OCI-LY1 (cell line): Measurements from ENCODE around the gene EHBP1L1.
A peak's percentile ranks its signal among the peaks of the same experiment; 100 is the strongest.

Experiments used
- H2AFZ ChIP-seq: fragments of 200-600 bp; sonication (generic), shearing (Covaris generic); 2 replicates; pipeline ENCODE4 v1.6.0; 2014; ENCODE audit warnings: antibody characterized with exemption, mild to moderate bottlenecking, low read length
- H3F3A ChIP-seq: fragments of 200-600 bp; sonication (generic), shearing (Covaris generic); 2 replicates; pipeline ENCODE4 v1.6.0; 2014; ENCODE audit warnings: mild to moderate bottlenecking, antibody characterized with exemption, low read length, moderate library complexity; ENCODE audit not compliant: insufficient read depth
- H3K27ac ChIP-seq: fragments of 200-600 bp; sonication (generic); 2 replicates; pipeline ENCODE4 v1.5.1; 2014; ENCODE audit warnings: low read length, mixed run types, mild to moderate bottlenecking, low read depth; ENCODE audit not compliant: poor library complexity, severe bottlenecking
- H3K27me3 ChIP-seq: fragments of 200-600 bp; sonication (generic); 2 replicates; pipeline ENCODE4 v1.6.0; 2014; ENCODE audit warnings: antibody characterized with exemption, mild to moderate bottlenecking, low read length, moderate library complexity; ENCODE audit not compliant: insufficient read depth
- H3K36me3 ChIP-seq: fragments of 200-600 bp; sonication (generic); 2 replicates; pipeline ENCODE4 v1.6.1; 2014; ENCODE audit warnings: mild to moderate bottlenecking, antibody characterized with exemption, low read length, moderate library complexity, mixed read lengths; ENCODE audit not compliant: insufficient read depth
- H3K4me1 ChIP-seq: fragments of 200-600 bp; sonication (generic); 2 replicates; pipeline ENCODE4 v1.5.1; 2014; ENCODE audit warnings: mild to moderate bottlenecking, low read length, moderate library complexity; ENCODE audit not compliant: insufficient read depth, severe bottlenecking
- H3K4me2 ChIP-seq: fragments of 200-600 bp; sonication (generic), shearing (Covaris generic); 2 replicates; pipeline ENCODE4 v1.6.1; 2014; ENCODE audit warnings: low read length
- H3K4me3 ChIP-seq: fragments of 200-600 bp; sonication (generic); 2 replicates; pipeline ENCODE4 v1.5.1; 2014; ENCODE audit warnings: low read length, low read depth, mild to moderate bottlenecking, mixed read lengths; ENCODE audit not compliant: poor library complexity, severe bottlenecking
- H3K79me2 ChIP-seq: fragments of 200-600 bp; shearing (Covaris generic); 2 replicates; pipeline ENCODE4 v1.6.1; 2016; ENCODE audit warnings: mixed run types, low read length, mixed read lengths; ENCODE audit not compliant: insufficient read depth
- H3K9ac ChIP-seq: fragments of 200-600 bp; sonication (generic), shearing (Covaris generic); 2 replicates; pipeline ENCODE4 v1.6.1; 2014; ENCODE audit warnings: mild to moderate bottlenecking, low read length, mixed read lengths
- H3K9me2 ChIP-seq: fragments of 200-600 bp; sonication (generic), shearing (Covaris generic); 2 replicates; pipeline ENCODE4 v1.6.1; 2014; ENCODE audit warnings: low read depth, mild to moderate bottlenecking, low read length, mixed read lengths
- H3K9me3 ChIP-seq: fragments of 200-600 bp; shearing (Covaris generic); 2 replicates; pipeline ENCODE4 v1.6.1; 2014; ENCODE audit warnings: low read length, mixed read lengths
- H4K20me1 ChIP-seq: fragments of 200-600 bp; sonication (generic), shearing (Covaris generic); 2 replicates; pipeline ENCODE4 v1.6.0; 2016; ENCODE audit warnings: mild to moderate bottlenecking, low read length; ENCODE audit not compliant: insufficient read depth
- EZH2 ChIP-seq: fragments of 200-600 bp; sonication (generic), shearing (Covaris generic); IDR thresholded peaks from 2 replicates; pipeline ENCODE4 v1.8.0; 2017; ENCODE audit warnings: borderline replicate concordance, mixed run types, mild to moderate bottlenecking, antibody characterized with exemption, low read length, moderate library complexity, mixed read lengths
- TF ChIP-seq, protein P1 (sequence below): fragments of 200-600 bp; sonication (generic), shearing (Covaris generic); IDR thresholded peaks from 2 replicates; pipeline ENCODE4 v1.5.1; 2017; ENCODE audit warnings: mild to moderate bottlenecking, antibody characterized with exemption, low read length, moderate library complexity, mixed read lengths

EHBP1L1 gene

GRCh38 chr11:65557280-65558001, 18.4 kb upstream of the EHBP1L1 start:
- no peak overlapping the region for H3K9ac ChIP-seq

DNA sequence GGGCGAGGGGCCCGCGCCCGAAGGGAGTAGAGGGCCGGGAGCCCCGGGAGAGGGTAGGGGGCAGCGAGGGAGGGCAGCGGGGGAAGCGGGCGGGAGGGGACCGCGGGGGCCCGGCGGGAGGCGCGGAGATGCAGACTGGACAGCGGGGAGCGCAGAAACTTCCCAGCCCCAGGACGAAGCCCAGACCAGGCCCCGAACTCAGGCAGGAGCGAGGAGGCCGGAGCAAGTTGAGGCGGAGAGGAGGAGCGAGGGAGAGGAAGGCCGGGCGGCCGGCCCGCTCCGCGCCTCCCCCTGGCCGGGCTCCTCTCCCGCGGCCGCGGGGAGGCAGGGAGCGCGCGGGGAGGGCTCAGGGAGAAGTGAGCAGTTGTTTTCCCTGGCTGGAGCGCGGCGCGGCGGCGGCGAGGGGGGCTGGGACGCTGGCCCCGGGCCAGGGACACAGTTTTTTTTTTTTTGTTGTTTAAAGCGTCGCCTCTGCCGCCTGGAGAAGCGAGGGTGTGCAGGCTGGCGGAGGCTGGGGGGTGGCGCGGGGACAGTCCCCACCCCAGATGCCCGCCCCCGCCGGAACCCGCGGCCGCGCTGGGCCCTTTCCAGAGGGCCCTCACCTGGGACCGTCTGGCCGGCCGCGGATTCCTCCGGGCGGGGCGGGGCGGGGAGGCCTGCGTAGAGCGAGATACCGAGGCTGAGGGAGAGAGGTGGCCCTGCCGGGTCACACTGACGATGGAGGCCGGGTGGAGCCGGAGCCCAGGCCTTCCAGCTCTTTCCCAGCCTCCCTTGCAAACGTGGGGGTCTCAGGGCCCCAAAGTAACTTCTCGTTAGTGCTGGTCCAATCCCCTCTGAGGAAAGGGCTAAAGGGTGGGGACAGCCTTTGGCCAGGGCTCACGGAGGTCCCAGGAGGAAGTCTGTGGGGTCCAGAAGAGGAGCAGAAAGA, 17.6 kb upstream of the EHBP1L1 start, which contains the start of gene LTBP3:
TSS of gene LTBP3 (minus strand) at position 358 of the 928 bp plus-strand sequence. CDS start 400 bp downstream, outside the sequence.
- Histone ChIP-seq H3K27ac (no peak within 1 kb of the TSS), H3K9me3 (no peaks in the 10 kb centered on the region), H3F3A (no peaks in the 10 kb centered on the region), H3K9ac (peak within 1 kb of the TSS; percentile 13; the same call in 1 of the 2 replicates), H4K20me1 (no peaks in the 10 kb centered on the region), H3K4me2 (peak within 1 kb of the TSS; percentile 73), H3K79me2 (no peaks in the 10 kb centered on the region), H3K9me2 (no peaks in the 10 kb centered on the region), H3K27me3 (peaks cover 12% of the 10 kb centered on the region; the same call in 1 of the 2 replicates), H3K4me3 (peak within 1 kb of the TSS; percentile 39), H3K36me3 (no peaks in the 10 kb centered on the region), H3K4me1 (peaks cover 12% of the 10 kb centered on the region), H2AFZ (no peak within 1 kb of the TSS)
- TF ChIP-seq, protein P1, sequence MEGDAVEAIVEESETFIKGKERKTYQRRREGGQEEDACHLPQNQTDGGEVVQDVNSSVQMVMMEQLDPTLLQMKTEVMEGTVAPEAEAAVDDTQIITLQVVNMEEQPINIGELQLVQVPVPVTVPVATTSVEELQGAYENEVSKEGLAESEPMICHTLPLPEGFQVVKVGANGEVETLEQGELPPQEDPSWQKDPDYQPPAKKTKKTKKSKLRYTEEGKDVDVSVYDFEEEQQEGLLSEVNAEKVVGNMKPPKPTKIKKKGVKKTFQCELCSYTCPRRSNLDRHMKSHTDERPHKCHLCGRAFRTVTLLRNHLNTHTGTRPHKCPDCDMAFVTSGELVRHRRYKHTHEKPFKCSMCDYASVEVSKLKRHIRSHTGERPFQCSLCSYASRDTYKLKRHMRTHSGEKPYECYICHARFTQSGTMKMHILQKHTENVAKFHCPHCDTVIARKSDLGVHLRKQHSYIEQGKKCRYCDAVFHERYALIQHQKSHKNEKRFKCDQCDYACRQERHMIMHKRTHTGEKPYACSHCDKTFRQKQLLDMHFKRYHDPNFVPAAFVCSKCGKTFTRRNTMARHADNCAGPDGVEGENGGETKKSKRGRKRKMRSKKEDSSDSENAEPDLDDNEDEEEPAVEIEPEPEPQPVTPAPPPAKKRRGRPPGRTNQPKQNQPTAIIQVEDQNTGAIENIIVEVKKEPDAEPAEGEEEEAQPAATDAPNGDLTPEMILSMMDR, result no peak
- no peak for TF ChIP-seq EZH2

More at GRCh38 chr11:65557280-65558001, 18.4 kb upstream of the EHBP1L1 start:
- no peaks in the 10 kb centered on the region for H3K36me3 ChIP-seq
- no peaks in the 10 kb centered on the region for H3K9me3 ChIP-seq
- no peaks in the 10 kb centered on the region for H3F3A ChIP-seq
- H3K4me1 ChIP-seq, result peaks cover 13% of the 10 kb centered on the region
- H3K9me2 ChIP-seq, result no peaks in the 10 kb centered on the region
- TF ChIP-seq, protein P1, result no peak
- no peak for TF ChIP-seq EZH2
- H3K27ac ChIP-seq, result no peak overlapping the region
- no peaks in the 10 kb centered on the region for H3K79me2 ChIP-seq
- peak overlapping the region; percentile 39 for H3K4me3 ChIP-seq
- no peaks in the 10 kb centered on the region for H4K20me1 ChIP-seq
- H3K4me2 ChIP-seq, result no peak overlapping the region
- H3K27me3 ChIP-seq, result peaks cover 11% of the 10 kb centered on the region; the same call in 1 of the 2 replicates
- no peak overlapping the region for H2AFZ ChIP-seq

- Histone ChIP-seq H3K4me1 (peaks cover 12% of the 10 kb centered on the region), H4K20me1 (no peaks in the 10 kb centered on the region), H2AFZ (no peak overlapping the region), H3K9ac (no peak overlapping the region; the same call in 1 of the 2 replicates), H3K79me2 (no peaks in the 10 kb centered on the region), H3K27ac (no peak overlapping the region), H3K36me3 (no peaks in the 10 kb centered on the region), H3K9me3 (no peaks in the 10 kb centered on the region), H3K9me2 (no peaks in the 10 kb centered on the region), H3K4me3 (peak overlapping the region; percentile 39), H3K4me2 (peak overlapping the region; percentile 73), H3F3A (no peaks in the 10 kb centered on the region), H3K27me3 (peaks cover 13% of the 10 kb centered on the region; the same call in 1 of the 2 replicates)
- TF ChIP-seq EZH2, result no peak
- TF ChIP-seq, protein P1, result no peak
Observed at GRCh38 chr11:65558930-65559509, 16.8 kb upstream of the EHBP1L1 start.
